GM19372 (cell line): ENCODE data around the gene SHISA2.
"Not testable (repeated sequence)": the region's sequence is repeated elsewhere in the genome, so short reads cannot be mapped to it uniquely, and the experiment has no call there.

Experiments
- ATAC-seq: cut with Tn5 transposase; IDR thresholded peaks from one replicate; pipeline ENCODE4 v1.9.1; 2021; ENCODE audit warnings: mild to moderate bottlenecking, low read depth, moderate library complexity; ENCODE audit not compliant: unreplicated experiment

SHISA2 gene

GRCh38 chr13:26051657-26052311, at the start of gene SHISA2:
Gene SHISA2, minus strand, starts transcription at chr13:26052016. Its CDS starts 1,041 bp downstream, at chr13:26050975.
- ATAC-seq, result peak; percentile 64

- ATAC-seq, result no peak
These were observed 44.2 kb upstream of the SHISA2 start for GRCh38 chr13:26095846-26096610.

- no peak for ATAC-seq
These were observed 43.5 kb upstream of the SHISA2 start for GRCh38 chr13:26095338-26095737.

GRCh38 chr13:26076821-26077220, 25.0 kb upstream of the SHISA2 start:
- not testable (repeated sequence) for ATAC-seq

- ATAC-seq, result no peak
These were observed 23.7 kb upstream of the SHISA2 start for GRCh38 chr13:26075498-26075897.

- no peak for ATAC-seq
These were observed 22.9 kb upstream of the SHISA2 start for GRCh38 chr13:26074706-26075105.

GRCh38 chr13:26072335-26072734, 20.5 kb upstream of the SHISA2 start:
- ATAC-seq, result not testable (repeated sequence)

GRCh38 chr13:26071691-26072090, 19.9 kb upstream of the SHISA2 start:
- ATAC-seq, result no peak

GRCh38 chr13:26069642-26070041, 17.8 kb upstream of the SHISA2 start:
- ATAC-seq, result not testable (repeated sequence)

- not testable (repeated sequence) for ATAC-seq
These were observed 16.6 kb upstream of the SHISA2 start for GRCh38 chr13:26068372-26068771.

GRCh38 chr13:26067601-26068000, 15.8 kb upstream of the SHISA2 start:
- ATAC-seq, result no peak

GRCh38 chr13:26066492-26066891, 14.7 kb upstream of the SHISA2 start:
- ATAC-seq, result not testable (repeated sequence)

- no peak for ATAC-seq
These were observed 11.1 kb upstream of the SHISA2 start for GRCh38 chr13:26062853-26063444.

GRCh38 chr13:26061947-26062346, 10.1 kb upstream of the SHISA2 start:
- ATAC-seq, result no peak

- no peak for ATAC-seq
These were observed 9.4 kb upstream of the SHISA2 start for GRCh38 chr13:26061256-26061655.

GRCh38 chr13:26060357-26060756, 8.5 kb upstream of the SHISA2 start:
- ATAC-seq, result no peak

- no peak for ATAC-seq
These were observed 6.9 kb upstream of the SHISA2 start for GRCh38 chr13:26058704-26059103.

GRCh38 chr13:26054896-26055295, 3.1 kb upstream of the SHISA2 start:
- ATAC-seq, result no peak

GRCh38 chr13:26053418-26053980, 1.7 kb upstream of the SHISA2 start:
- no peak for ATAC-seq

GRCh38 chr13:26052337-26052736, 521 bp upstream of the SHISA2 start:
- ATAC-seq, result no peak

- ATAC-seq, result no peak
These were observed 572 bp downstream of the SHISA2 start for GRCh38 chr13:26051231-26051656.
